KOPT-K1 (cell line): ENCODE measurements around the gene FPR1.
"Not testable (repeated sequence)": the region's sequence is repeated elsewhere in the genome, so short reads cannot be mapped to it uniquely, and the experiment has no call there.

Experiments used
- H3K27ac ChIP-seq: fragments of 200-600 bp; sonication (generic); 2 replicates; pipeline ENCODE4 v1.5.1; 2016; ENCODE audit warnings: antibody characterized with exemption, mild to moderate bottlenecking, low read depth, low read length; ENCODE audit not compliant: poor library complexity, severe bottlenecking
- H3K36me3 ChIP-seq: fragments of 200-600 bp; sonication (generic); 2 replicates; pipeline ENCODE4 v1.5.1; 2017; ENCODE audit warnings: antibody characterized with exemption, mild to moderate bottlenecking, low read length, moderate library complexity; ENCODE audit not compliant: insufficient read depth
- H3K9me3 ChIP-seq: fragments of 200-600 bp; sonication (generic); 2 replicates; pipeline ENCODE4 v1.5.1; 2017; ENCODE audit warnings: antibody characterized with exemption, low read length, mild to moderate bottlenecking; ENCODE audit not compliant: insufficient read depth, poor library complexity, severe bottlenecking

FPR1 gene

DNA sequence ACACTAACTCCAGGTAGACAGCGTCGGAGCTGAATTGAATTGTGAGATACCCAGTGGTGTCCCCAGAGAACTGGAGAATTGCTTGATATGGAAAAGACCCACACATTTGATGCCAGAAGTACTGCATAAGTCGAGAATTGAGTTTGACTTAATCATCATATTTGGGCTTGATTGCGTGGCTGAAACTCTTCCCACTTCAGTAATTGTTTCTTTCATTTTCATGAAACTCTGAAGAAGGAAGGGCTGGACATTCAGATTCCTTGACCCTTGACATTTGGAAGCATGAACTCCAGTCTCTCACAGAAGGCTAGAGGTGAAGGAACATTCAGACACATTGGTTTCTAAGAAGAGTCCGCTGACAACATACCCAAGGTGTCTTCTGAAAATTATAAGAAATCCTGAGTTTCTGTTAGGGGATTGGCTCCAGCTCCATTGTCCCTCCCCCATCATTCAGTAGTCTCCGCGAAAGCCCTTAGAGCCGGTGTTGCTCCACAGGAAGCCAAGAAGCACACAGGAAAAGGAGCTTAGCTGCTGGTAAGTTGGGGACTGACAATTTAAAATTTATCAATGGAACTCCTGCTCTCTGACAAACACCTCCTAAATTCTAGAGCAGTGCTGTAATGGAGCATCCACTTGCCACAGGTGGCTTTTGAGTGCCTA lies 9.1 kb upstream of the FPR1 start, which contains the start of gene FPR2:
TSS of gene FPR2 (plus strand) at position 484 of the 660 bp plus-strand sequence. CDS start 7,479 bp downstream, outside the sequence.
- Histone ChIP-seq H3K9me3 (peaks cover 3% of the 10 kb centered on the region), H3K36me3 (no peaks in the 10 kb centered on the region), H3K27ac (no peak within 1 kb of the TSS)

GRCh38 chr19:51755571-51755970 lies 3.9 kb upstream of the FPR1 start:
- no peaks in the 10 kb centered on the region for H3K36me3 ChIP-seq
- no peak overlapping the region for H3K27ac ChIP-seq
- peaks cover 8% of the 10 kb centered on the region for H3K9me3 ChIP-seq

GRCh38 chr19:51754770-51755169 lies 3.1 kb upstream of the FPR1 start:
- peaks cover 8% of the 10 kb centered on the region for H3K9me3 ChIP-seq
- no peak overlapping the region for H3K27ac ChIP-seq

GRCh38 chr19:51754109-51754508 lies 2.4 kb upstream of the FPR1 start:
- H3K36me3 ChIP-seq, result no peaks in the 10 kb centered on the region
- H3K27ac ChIP-seq, result no peak overlapping the region

More at GRCh38 chr19:51754770-51755169, 3.1 kb upstream of the FPR1 start:
- no peaks in the 10 kb centered on the region for H3K36me3 ChIP-seq

DNA sequence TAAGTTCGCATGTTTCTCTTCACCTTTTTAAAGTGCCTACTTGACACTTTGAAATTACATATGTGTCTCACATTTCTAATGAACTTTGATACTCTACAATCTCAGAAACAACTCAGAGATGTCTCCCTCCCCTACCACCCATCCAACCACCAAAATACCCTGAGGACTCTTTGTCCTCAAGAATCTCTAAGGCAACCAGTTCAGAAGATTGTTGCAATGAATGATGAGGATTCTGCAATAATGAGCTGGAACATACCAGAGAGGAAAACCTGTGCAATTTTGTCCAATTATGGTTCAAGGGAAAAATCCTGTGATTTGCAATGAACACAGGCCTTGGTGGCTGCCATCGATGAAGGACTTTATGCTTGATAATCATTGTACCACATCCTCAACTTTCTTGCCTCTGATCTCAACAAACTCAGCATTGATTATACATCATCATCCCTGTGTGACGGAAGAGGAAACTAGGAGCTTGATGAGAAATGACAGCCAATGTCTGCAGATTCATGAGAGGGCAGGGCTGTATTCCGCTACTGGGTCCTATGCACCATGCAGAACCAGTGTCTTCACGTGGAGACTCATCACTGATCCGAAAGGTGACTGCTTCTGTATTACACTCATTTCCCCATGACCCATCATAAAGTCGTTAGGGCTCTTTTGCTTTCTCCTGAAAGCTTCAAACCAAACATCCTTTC lies 1.1 kb downstream of the FPR1 start:
- no peaks in the 10 kb centered on the region for H3K36me3 ChIP-seq
- H3K9me3 ChIP-seq, result peaks cover 3% of the 10 kb centered on the region
- no peak overlapping the region for H3K27ac ChIP-seq

More at GRCh38 chr19:51754109-51754508, 2.4 kb upstream of the FPR1 start:
- peaks cover 8% of the 10 kb centered on the region for H3K9me3 ChIP-seq

- H3K9me3 ChIP-seq, result peaks cover 3% of the 10 kb centered on the region
- H3K36me3 ChIP-seq, result no peaks in the 10 kb centered on the region
- no peak overlapping the region for H3K27ac ChIP-seq
Measured at GRCh38 chr19:51749979-51750378, 1.7 kb downstream of the FPR1 start.

DNA sequence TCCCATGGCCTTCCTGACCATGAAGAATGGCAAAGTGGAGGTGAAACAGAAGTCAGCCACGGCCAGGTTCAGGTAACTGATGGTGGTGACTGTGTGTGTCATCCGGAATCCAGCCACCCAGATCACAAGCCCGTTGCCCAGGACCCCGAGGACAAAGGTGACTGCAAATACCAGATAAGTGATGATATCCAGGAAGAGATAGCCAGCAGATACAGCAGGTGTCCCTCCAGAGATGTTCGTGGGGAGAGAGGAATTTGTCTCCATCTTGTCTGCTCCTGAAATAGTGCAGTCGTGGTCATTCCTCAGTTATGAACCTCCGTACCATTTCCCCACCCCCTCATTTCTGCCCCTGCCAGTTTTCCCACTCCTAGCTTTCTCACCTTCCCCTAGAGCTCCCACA lies 4.9 kb downstream of the FPR1 start:
- Histone ChIP-seq H3K27ac (no peak overlapping the region), H3K9me3 (peaks cover 1% of the 10 kb centered on the region), H3K36me3 (no peaks in the 10 kb centered on the region)

GRCh38 chr19:51743405-51743804 lies 8.3 kb downstream of the FPR1 start:
- H3K36me3 ChIP-seq, result no peaks in the 10 kb centered on the region
- H3K27ac ChIP-seq, result no peak overlapping the region

GRCh38 chr19:51742789-51743188 lies 8.9 kb downstream of the FPR1 start:
- Histone ChIP-seq H3K9me3 (no peaks in the 10 kb centered on the region), H3K27ac (no peak overlapping the region), H3K36me3 (no peaks in the 10 kb centered on the region)

More at GRCh38 chr19:51743405-51743804, 8.3 kb downstream of the FPR1 start:
- no peaks in the 10 kb centered on the region for H3K9me3 ChIP-seq

DNA sequence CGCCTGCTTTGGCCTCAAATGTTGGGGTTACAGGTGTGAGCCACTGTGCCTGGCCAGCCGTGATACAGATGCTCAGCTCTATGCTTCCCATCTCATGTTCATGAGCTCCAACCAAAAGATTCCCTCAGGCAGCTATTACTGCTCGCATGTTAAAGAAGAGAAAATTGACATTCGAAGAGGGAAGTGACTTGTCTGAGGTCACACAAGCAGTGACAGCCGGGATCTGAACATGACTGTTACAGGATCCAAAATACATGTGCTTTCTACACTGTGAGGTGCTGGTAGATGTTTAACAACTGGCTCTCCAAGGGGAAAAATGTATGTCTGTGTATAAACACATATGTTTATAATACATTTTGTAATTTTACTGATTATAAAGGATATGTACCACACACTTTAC lies 11.3 kb downstream of the FPR1 start:
- H3K36me3 ChIP-seq, result no peaks in the 10 kb centered on the region
- peaks cover 11% of the 10 kb centered on the region for H3K9me3 ChIP-seq
- no peak overlapping the region for H3K27ac ChIP-seq

DNA sequence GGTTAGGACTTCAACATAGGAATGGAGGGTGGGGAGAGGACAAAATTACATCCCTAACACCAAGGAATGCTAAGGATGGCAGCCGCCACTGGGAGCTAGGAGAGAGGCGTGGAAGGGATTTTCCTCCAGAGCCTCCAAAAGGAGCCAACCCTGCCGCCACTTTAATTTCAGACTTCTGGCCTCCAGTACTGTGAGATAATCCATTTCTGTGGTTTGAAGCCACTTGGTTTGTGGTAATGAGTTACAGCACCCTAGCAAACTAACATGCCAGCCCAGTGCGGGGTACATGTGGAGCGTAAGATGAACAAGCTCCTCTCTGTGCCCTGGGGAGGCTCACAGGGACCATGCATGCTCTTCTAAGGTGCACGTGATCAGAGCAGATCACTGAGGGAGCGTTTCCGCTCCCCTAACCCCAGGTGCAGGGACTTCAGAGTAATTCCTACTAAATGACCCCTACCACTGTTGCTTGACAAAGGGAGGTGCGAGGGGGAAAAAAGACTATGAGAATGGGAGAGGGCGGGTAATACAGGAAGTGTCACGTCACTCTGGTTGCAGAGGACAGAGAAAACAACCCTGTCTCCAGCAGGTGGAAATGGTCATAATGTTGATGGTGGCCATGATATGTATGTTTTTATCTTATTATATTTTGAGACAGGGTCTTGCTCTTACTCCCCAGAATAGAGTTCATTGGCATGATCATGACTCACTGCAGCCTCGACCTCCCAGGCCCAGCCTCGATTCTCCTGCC lies 12.0 kb downstream of the FPR1 start:
- Histone ChIP-seq H3K36me3 (no peaks in the 10 kb centered on the region), H3K9me3 (peaks cover 11% of the 10 kb centered on the region), H3K27ac (no peak overlapping the region)

GRCh38 chr19:51738523-51738922 lies 13.2 kb downstream of the FPR1 start:
- peaks cover 11% of the 10 kb centered on the region for H3K9me3 ChIP-seq
- not testable (repeated sequence) for H3K27ac ChIP-seq, H3K36me3 ChIP-seq

DNA sequence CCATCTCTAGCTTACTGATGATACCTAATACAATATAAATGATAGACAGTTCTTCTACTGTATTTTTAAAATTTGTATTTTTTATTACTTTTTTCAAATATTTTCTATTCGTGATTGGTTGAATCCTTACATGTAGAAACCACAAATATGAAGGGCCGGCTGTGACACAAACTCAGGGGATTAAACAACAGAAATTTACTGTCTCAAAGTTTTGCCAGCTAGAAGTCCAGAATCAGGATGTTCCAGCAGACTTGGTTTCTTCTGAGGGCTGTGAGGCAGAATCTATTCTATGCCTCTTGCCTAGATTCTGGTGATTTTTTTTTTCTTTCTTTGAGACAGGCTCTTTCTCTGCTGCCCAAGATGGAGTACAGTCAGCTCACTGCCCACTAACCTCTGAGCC lies 13.8 kb downstream of the FPR1 start:
- Histone ChIP-seq H3K27ac (no peak overlapping the region), H3K9me3 (peaks cover 11% of the 10 kb centered on the region), H3K36me3 (no peaks in the 10 kb centered on the region)

DNA sequence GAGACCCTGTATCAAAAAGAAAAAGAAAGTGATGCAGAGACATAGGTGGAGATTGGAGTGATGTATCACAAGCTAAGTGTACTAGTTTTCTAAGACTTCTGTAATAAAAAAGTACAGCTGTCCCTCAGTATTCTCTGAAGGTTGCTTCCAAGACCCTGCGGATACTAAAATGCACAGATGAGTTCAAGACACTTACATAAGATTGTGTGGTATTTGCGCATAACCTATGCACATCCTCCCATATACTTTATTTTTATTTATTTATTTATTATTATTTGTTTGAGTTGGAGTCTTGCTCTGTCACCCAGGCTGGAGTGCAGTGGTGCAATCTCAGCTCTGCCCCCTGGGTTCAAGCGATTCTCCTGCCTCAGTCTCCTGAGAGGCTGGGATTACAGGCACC lies 14.3 kb downstream of the FPR1 start:
- Histone ChIP-seq H3K9me3 (peaks cover 11% of the 10 kb centered on the region), H3K27ac (no peak overlapping the region), H3K36me3 (no peaks in the 10 kb centered on the region)

GRCh38 chr19:51735759-51736449 lies 15.8 kb downstream of the FPR1 start:
- no peaks in the 10 kb centered on the region for H3K36me3 ChIP-seq
- H3K27ac ChIP-seq, result no peak overlapping the region
- peaks cover 19% of the 10 kb centered on the region for H3K9me3 ChIP-seq
